ENCODE results near the gene ELAC2.

Gene ELAC2

GRCh38 chr17:13024526-13025257 is 6.9 kb upstream of the ELAC2 start:
- TF ChIP-seq MAX (IDR thresholded peaks at IDR 0.05) (no peak), CREB1 (IDR thresholded peaks at IDR 0.05; ENCODE audit: low read depth) (no peak), ZBTB7A (IDR thresholded peaks at IDR 0.05; ENCODE audit: low read depth) (no peak), RAD21 (IDR thresholded peaks at IDR 0.05; ENCODE audit: low read depth) (peak; percentile 20; the same call in 1 of the 2 replicates)

- TF ChIP-seq TCF12 (IDR thresholded peaks at IDR 0.05; ENCODE audit: low read depth) (no peak), TAF1 (IDR thresholded peaks at IDR 0.05; ENCODE audit: low read depth) (no peak), CEBPB (IDR thresholded peaks at IDR 0.05) (no peak), CREB1 (IDR thresholded peaks at IDR 0.05; ENCODE audit: low read depth) (no peak), ZBTB7A (IDR thresholded peaks at IDR 0.05; ENCODE audit: low read depth) (no peak), FOXM1 (IDR thresholded peaks at IDR 0.05; ENCODE audit: borderline replicate concordance, low read depth) (no peak), NFIC (IDR thresholded peaks at IDR 0.05) (no peak)
Measured at GRCh38 chr17:13024016-13024415, 6.2 kb upstream of the ELAC2 start.

- no peak for TF ChIP-seq MAX (IDR thresholded peaks at IDR 0.05)
- no peak for TF ChIP-seq ZBTB7A (IDR thresholded peaks at IDR 0.05; ENCODE audit: low read depth)
- TF ChIP-seq TCF12 (IDR thresholded peaks at IDR 0.05; ENCODE audit: low read depth), result no peak
- TF ChIP-seq EP300 (IDR thresholded peaks at IDR 0.05; ENCODE audit: borderline replicate concordance), result no peak
- no peak for TF ChIP-seq REST (IDR thresholded peaks at IDR 0.05; ENCODE audit: low read depth)
- TF ChIP-seq TEAD4 (IDR thresholded peaks at IDR 0.05), result no peak
- TF ChIP-seq CREB1 (IDR thresholded peaks at IDR 0.05; ENCODE audit: low read depth), result no peak
- no peak for TF ChIP-seq YY1 (IDR thresholded peaks at IDR 0.05; ENCODE audit: low read depth)
- TF ChIP-seq USF1 (IDR thresholded peaks at IDR 0.05), result no peak
- TF ChIP-seq EGR1 (IDR thresholded peaks at IDR 0.05), result no peak
- TF ChIP-seq TAF1 (IDR thresholded peaks at IDR 0.05; ENCODE audit: low read depth), result no peak
- no peak for TF ChIP-seq RAD21 (IDR thresholded peaks at IDR 0.05; ENCODE audit: low read depth)
- TF ChIP-seq FOXM1 (IDR thresholded peaks at IDR 0.05; ENCODE audit: borderline replicate concordance, low read depth), result no peak
- TF ChIP-seq NFIC (IDR thresholded peaks at IDR 0.05), result no peak
- no peak for TF ChIP-seq CEBPB (IDR thresholded peaks at IDR 0.05)
Measured at GRCh38 chr17:13016881-13017654, 759 bp downstream of the ELAC2 start.

GRCh38 chr17:13014801-13015200 is 3.0 kb downstream of the ELAC2 start:
- no peak for TF ChIP-seq RAD21 (IDR thresholded peaks at IDR 0.05; ENCODE audit: low read depth)
- TF ChIP-seq ZBTB7A (IDR thresholded peaks at IDR 0.05; ENCODE audit: low read depth), result no peak
- TF ChIP-seq MAX (IDR thresholded peaks at IDR 0.05), result no peak
- TF ChIP-seq NFIC (IDR thresholded peaks at IDR 0.05), result no peak
- TF ChIP-seq USF1 (IDR thresholded peaks at IDR 0.05), result no peak
- no peak for TF ChIP-seq YY1 (IDR thresholded peaks at IDR 0.05; ENCODE audit: low read depth)
- TF ChIP-seq CREB1 (IDR thresholded peaks at IDR 0.05; ENCODE audit: low read depth), result no peak
- no peak for TF ChIP-seq TEAD4 (IDR thresholded peaks at IDR 0.05)
- no peak for TF ChIP-seq TAF1 (IDR thresholded peaks at IDR 0.05; ENCODE audit: low read depth)
- no peak for TF ChIP-seq EGR1 (IDR thresholded peaks at IDR 0.05)
- no peak for TF ChIP-seq EP300 (IDR thresholded peaks at IDR 0.05; ENCODE audit: borderline replicate concordance)
- no peak for TF ChIP-seq TCF12 (IDR thresholded peaks at IDR 0.05; ENCODE audit: low read depth)
- TF ChIP-seq FOXM1 (IDR thresholded peaks at IDR 0.05; ENCODE audit: borderline replicate concordance, low read depth), result no peak
- no peak for TF ChIP-seq REST (IDR thresholded peaks at IDR 0.05; ENCODE audit: low read depth)
- no peak for TF ChIP-seq CEBPB (IDR thresholded peaks at IDR 0.05)

GRCh38 chr17:13010959-13011358 is 6.9 kb downstream of the ELAC2 start:
- TF ChIP-seq TAF1 (IDR thresholded peaks at IDR 0.05; ENCODE audit: low read depth) (no peak), TEAD4 (IDR thresholded peaks at IDR 0.05) (no peak), REST (IDR thresholded peaks at IDR 0.05; ENCODE audit: low read depth) (no peak), CEBPB (IDR thresholded peaks at IDR 0.05) (no peak), EP300 (IDR thresholded peaks at IDR 0.05; ENCODE audit: borderline replicate concordance) (no peak), TCF12 (IDR thresholded peaks at IDR 0.05; ENCODE audit: low read depth) (no peak), CREB1 (IDR thresholded peaks at IDR 0.05; ENCODE audit: low read depth) (no peak), USF1 (IDR thresholded peaks at IDR 0.05) (no peak), NFIC (IDR thresholded peaks at IDR 0.05) (no peak), RAD21 (IDR thresholded peaks at IDR 0.05; ENCODE audit: low read depth) (no peak), YY1 (IDR thresholded peaks at IDR 0.05; ENCODE audit: low read depth) (no peak), EGR1 (IDR thresholded peaks at IDR 0.05) (no peak), MAX (IDR thresholded peaks at IDR 0.05) (no peak), FOXM1 (IDR thresholded peaks at IDR 0.05; ENCODE audit: borderline replicate concordance, low read depth) (no peak), ZBTB7A (IDR thresholded peaks at IDR 0.05; ENCODE audit: low read depth) (no peak)

All from Ishikawa (cell line).